ENCODE data around the gene CHRNB4.
"Not testable (repeated sequence)": the region's sequence is repeated elsewhere in the genome, so short reads cannot be mapped to it uniquely, and the experiment has no call there.

The CHRNB4 gene

GRCh38 chr15:78641102-78641748, at the start of gene CHRNB4:
Gene CHRNB4 (minus strand): TSS chr15:78641210. CDS start chr15:78641133, 77 bp downstream.
- Histone ChIP-seq H3K36me3 (ENCODE audit: control insufficient read depth in 1 of 2, insufficient read depth in 2 of 2, low read length in 2 of 2) (no peaks in the 10 kb centered on the region), H3K27ac (ENCODE audit: low read depth, low read length) (no peak within 1 kb of the TSS), H3K4me3 (ENCODE audit: low read depth in 1 of 2, low read length in 2 of 2) (peak within 1 kb of the TSS; percentile 29 to 53), H3K27me3 (ENCODE audit: control insufficient read depth in 1 of 2, insufficient read depth in 2 of 2, low read length in 2 of 2) (peaks cover 0 to 11% of the 10 kb centered on the region in 2 donors), H3K9me3 (ENCODE audit: control insufficient read depth in 1 of 2, low read length in 2 of 2) (no peaks in the 10 kb centered on the region), H3K9ac (ENCODE audit: low read depth in 1 of 2, low read length in 2 of 2) (no peak within 1 kb of the TSS), H3K4me1 (ENCODE audit: control insufficient read depth in 1 of 2, insufficient read depth in 2 of 2, low read length in 2 of 2) (peaks cover 0 to 5% of the 10 kb centered on the region in 2 donors)

- no peaks in the 10 kb centered on the region for H3K27me3 ChIP-seq (ENCODE audit: control insufficient read depth in 1 of 2, insufficient read depth in 2 of 2, low read length in 2 of 2)
- no peak overlapping the region for H3K4me3 ChIP-seq (ENCODE audit: low read depth in 1 of 2, low read length in 2 of 2)
- no peaks in the 10 kb centered on the region for H3K36me3 ChIP-seq (ENCODE audit: control insufficient read depth in 1 of 2, insufficient read depth in 2 of 2, low read length in 2 of 2)
- peaks cover 0 to 5% of the 10 kb centered on the region in 2 donors for H3K4me1 ChIP-seq (ENCODE audit: control insufficient read depth in 1 of 2, insufficient read depth in 2 of 2, low read length in 2 of 2)
- no peaks in the 10 kb centered on the region for H3K9me3 ChIP-seq (ENCODE audit: control insufficient read depth in 1 of 2, low read length in 2 of 2)
- H3K9ac ChIP-seq (ENCODE audit: low read depth in 1 of 2, low read length in 2 of 2) = no peak overlapping the region
- H3K27ac ChIP-seq (ENCODE audit: low read depth, low read length) = no peak overlapping the region
Measured at GRCh38 chr15:78689626-78690025, 48.6 kb upstream of the CHRNB4 start.

- H3K27me3 ChIP-seq (ENCODE audit: control insufficient read depth in 1 of 2, insufficient read depth in 2 of 2, low read length in 2 of 2) = no peaks in the 10 kb centered on the region
- H3K4me1 ChIP-seq (ENCODE audit: control insufficient read depth in 1 of 2, insufficient read depth in 2 of 2, low read length in 2 of 2) = peaks cover 0 to 5% of the 10 kb centered on the region in 2 donors
- no peaks in the 10 kb centered on the region for H3K9me3 ChIP-seq (ENCODE audit: control insufficient read depth in 1 of 2, low read length in 2 of 2)
- H3K4me3 ChIP-seq (ENCODE audit: low read depth in 1 of 2, low read length in 2 of 2) = no peak overlapping the region
- H3K27ac ChIP-seq (ENCODE audit: low read depth, low read length) = no peak overlapping the region
- no peak overlapping the region for H3K9ac ChIP-seq (ENCODE audit: low read depth in 1 of 2, low read length in 2 of 2)
- H3K36me3 ChIP-seq (ENCODE audit: control insufficient read depth in 1 of 2, insufficient read depth in 2 of 2, low read length in 2 of 2) = no peaks in the 10 kb centered on the region
Measured at GRCh38 chr15:78685925-78686324, 44.9 kb upstream of the CHRNB4 start.

- Histone ChIP-seq H3K27me3 (ENCODE audit: control insufficient read depth in 1 of 2, insufficient read depth in 2 of 2, low read length in 2 of 2) (no peaks in the 10 kb centered on the region), H3K9ac (ENCODE audit: low read depth in 1 of 2, low read length in 2 of 2) (no peak overlapping the region), H3K36me3 (ENCODE audit: control insufficient read depth in 1 of 2, insufficient read depth in 2 of 2, low read length in 2 of 2) (no peaks in the 10 kb centered on the region), H3K9me3 (ENCODE audit: control insufficient read depth in 1 of 2, low read length in 2 of 2) (no peaks in the 10 kb centered on the region), H3K4me1 (ENCODE audit: control insufficient read depth in 1 of 2, insufficient read depth in 2 of 2, low read length in 2 of 2) (peaks cover 0 to 5% of the 10 kb centered on the region in 2 donors), H3K27ac (ENCODE audit: low read depth, low read length) (no peak overlapping the region), H3K4me3 (ENCODE audit: low read depth in 1 of 2, low read length in 2 of 2) (no peak overlapping the region)
Measured at GRCh38 chr15:78685159-78685921, 44.3 kb upstream of the CHRNB4 start.

- no peaks in the 10 kb centered on the region for H3K27me3 ChIP-seq (ENCODE audit: control insufficient read depth in 1 of 2, insufficient read depth in 2 of 2, low read length in 2 of 2)
- H3K4me3 ChIP-seq (ENCODE audit: low read depth in 1 of 2, low read length in 2 of 2) = no peak overlapping the region
- no peak overlapping the region for H3K27ac ChIP-seq (ENCODE audit: low read depth, low read length)
- H3K9ac ChIP-seq (ENCODE audit: low read depth in 1 of 2, low read length in 2 of 2) = no peak overlapping the region
- H3K36me3 ChIP-seq (ENCODE audit: control insufficient read depth in 1 of 2, insufficient read depth in 2 of 2, low read length in 2 of 2) = no peaks in the 10 kb centered on the region
- H3K9me3 ChIP-seq (ENCODE audit: control insufficient read depth in 1 of 2, low read length in 2 of 2) = no peaks in the 10 kb centered on the region
- peaks cover 0 to 5% of the 10 kb centered on the region in 2 donors for H3K4me1 ChIP-seq (ENCODE audit: control insufficient read depth in 1 of 2, insufficient read depth in 2 of 2, low read length in 2 of 2)
Measured at GRCh38 chr15:78684657-78685056, 43.6 kb upstream of the CHRNB4 start.

GRCh38 chr15:78683599-78683998, 42.6 kb upstream of the CHRNB4 start:
- H3K27me3 ChIP-seq (ENCODE audit: control insufficient read depth in 1 of 2, insufficient read depth in 2 of 2, low read length in 2 of 2); H3K9me3 ChIP-seq (ENCODE audit: control insufficient read depth in 1 of 2, low read length in 2 of 2); H3K4me1 ChIP-seq (ENCODE audit: control insufficient read depth in 1 of 2, insufficient read depth in 2 of 2, low read length in 2 of 2); H3K4me3 ChIP-seq (ENCODE audit: low read depth in 1 of 2, low read length in 2 of 2); H3K36me3 ChIP-seq (ENCODE audit: control insufficient read depth in 1 of 2, insufficient read depth in 2 of 2, low read length in 2 of 2); H3K27ac ChIP-seq (ENCODE audit: low read depth, low read length); H3K9ac ChIP-seq (ENCODE audit: low read depth in 1 of 2, low read length in 2 of 2): not testable (repeated sequence)

GRCh38 chr15:78682693-78683410, 41.8 kb upstream of the CHRNB4 start:
- H3K4me3 ChIP-seq (ENCODE audit: low read depth in 1 of 2, low read length in 2 of 2) = no peak overlapping the region
- H3K4me1 ChIP-seq (ENCODE audit: control insufficient read depth in 1 of 2, insufficient read depth in 2 of 2, low read length in 2 of 2) = peaks cover 0 to 5% of the 10 kb centered on the region in 2 donors
- no peak overlapping the region for H3K27ac ChIP-seq (ENCODE audit: low read depth, low read length)
- H3K36me3 ChIP-seq (ENCODE audit: control insufficient read depth in 1 of 2, insufficient read depth in 2 of 2, low read length in 2 of 2) = no peaks in the 10 kb centered on the region
- H3K27me3 ChIP-seq (ENCODE audit: control insufficient read depth in 1 of 2, insufficient read depth in 2 of 2, low read length in 2 of 2) = no peaks in the 10 kb centered on the region
- no peaks in the 10 kb centered on the region for H3K9me3 ChIP-seq (ENCODE audit: control insufficient read depth in 1 of 2, low read length in 2 of 2)
- H3K9ac ChIP-seq (ENCODE audit: low read depth in 1 of 2, low read length in 2 of 2) = no peak overlapping the region

GRCh38 chr15:78682004-78682651, 41.1 kb upstream of the CHRNB4 start:
- Histone ChIP-seq H3K9ac (ENCODE audit: low read depth in 1 of 2, low read length in 2 of 2) (no peak overlapping the region), H3K27me3 (ENCODE audit: control insufficient read depth in 1 of 2, insufficient read depth in 2 of 2, low read length in 2 of 2) (no peaks in the 10 kb centered on the region), H3K27ac (ENCODE audit: low read depth, low read length) (no peak overlapping the region)

GRCh38 chr15:78681281-78682003, 40.4 kb upstream of the CHRNB4 start:
- Histone ChIP-seq H3K4me3 (ENCODE audit: low read depth in 1 of 2, low read length in 2 of 2) (no peak overlapping the region), H3K9ac (ENCODE audit: low read depth in 1 of 2, low read length in 2 of 2) (no peak overlapping the region), H3K27me3 (ENCODE audit: control insufficient read depth in 1 of 2, insufficient read depth in 2 of 2, low read length in 2 of 2) (no peaks in the 10 kb centered on the region), H3K9me3 (ENCODE audit: control insufficient read depth in 1 of 2, low read length in 2 of 2) (no peaks in the 10 kb centered on the region), H3K36me3 (ENCODE audit: control insufficient read depth in 1 of 2, insufficient read depth in 2 of 2, low read length in 2 of 2) (no peaks in the 10 kb centered on the region), H3K27ac (ENCODE audit: low read depth, low read length) (no peak overlapping the region), H3K4me1 (ENCODE audit: control insufficient read depth in 1 of 2, insufficient read depth in 2 of 2, low read length in 2 of 2) (peaks cover 0 to 5% of the 10 kb centered on the region in 2 donors)

More at GRCh38 chr15:78682004-78682651, 41.1 kb upstream of the CHRNB4 start:
- peaks cover 0 to 5% of the 10 kb centered on the region in 2 donors for H3K4me1 ChIP-seq (ENCODE audit: control insufficient read depth in 1 of 2, insufficient read depth in 2 of 2, low read length in 2 of 2)
- H3K9me3 ChIP-seq (ENCODE audit: control insufficient read depth in 1 of 2, low read length in 2 of 2) = no peaks in the 10 kb centered on the region
- no peak overlapping the region for H3K4me3 ChIP-seq (ENCODE audit: low read depth in 1 of 2, low read length in 2 of 2)
- no peaks in the 10 kb centered on the region for H3K36me3 ChIP-seq (ENCODE audit: control insufficient read depth in 1 of 2, insufficient read depth in 2 of 2, low read length in 2 of 2)
